Ovary (tissue), 9 donors: ENCODE measurements around the gene SEZ6L2. TPM values are rescaled to one million over a fixed set of nuclear protein-coding genes. Genes with fewer than 3 reads are reported as not detected.
"Not testable (repeated sequence)": the region's sequence is repeated elsewhere in the genome, so short reads cannot be mapped to it uniquely, and the experiment has no call there.

Experiments
- DNase-seq, 5 donors: peaks; one replicate each; pipeline ENCODE4 v3.0.0-alpha.2; 2019 to 2020
- H3K27ac ChIP-seq, 2 donors: fragments of 200-600 bp; one replicate each; pipeline versions ENCODE4 v1.5.1 to v1.8.0; 2019 to 2022
- H3K27me3 ChIP-seq: fragments of 200-600 bp; one replicate; pipeline ENCODE4 v1.8.0; 2022
- H3K36me3 ChIP-seq: fragments of 200-600 bp; sonication (generic); one replicate; pipeline ENCODE4 v1.5.1; 2019
- H3K4me1 ChIP-seq: one replicate; pipeline ENCODE4 v1.8.1; 2013; ENCODE audit warnings: mild to moderate bottlenecking, moderate library complexity; ENCODE audit not compliant: insufficient read depth
- H3K4me3 ChIP-seq: fragments of 200-600 bp; sonication (generic); one replicate; pipeline ENCODE4 v1.5.1; 2017
- H3K9me3 ChIP-seq, 2 donors: fragments of 200-600 bp in 1 of 2; sonication (generic) in 1 of 2; one replicate each; pipeline versions ENCODE4 v1.5.1 to v1.8.1; 2013 to 2019; ENCODE audit warnings: mild to moderate bottlenecking in 1 of 2, moderate library complexity in 1 of 2
- EP300 ChIP-seq: sonication (generic); formaldehyde crosslinking; IDR thresholded peaks from one replicate; pipeline ENCODE4 v1.6.1; 2017; ENCODE audit warnings: antibody characterized with exemption
- POLR2A ChIP-seq: fragments of 450-650 bp; IDR thresholded peaks from one replicate; pipeline ENCODE4 v1.6.1; 2017; ENCODE audit warnings: antibody characterized with exemption, mild to moderate bottlenecking, moderate library complexity
- WGBS, 3 donors: extraction: QIAGEN DNeasy Blood & Tissue Kit in 1 of 3; methylation state at CpG; one replicate each; pipeline versions ENCODE4 v1.1.5 to v1.1.7; 2013 to 2017; 5-methylcytosine and 5-hydroxymethylcytosine counted together
- intact Hi-C, 4 donors: fragments of 100-400 bp; cut with DNase I; formaldehyde crosslinking; loops; one replicate each; pipeline versions ENCODE4 v1.11.0 to v1.15.1; 2022 to 2023
- polyA plus RNA-seq, 2 donors: library from polyadenylated mRNA; stranded (reverse); fragments of 200-250 nt in 1 of 2; fragments of 350-450 nt in 1 of 2; fragmentation: Illumina TruSeq in 1 of 2; extraction: RNeasy Lipid Tissue Mini Kit (QIAGEN cat#74804) in 1 of 2; gene quantifications; one replicate each; pipeline ENCODE4 v1.2.3, GENCODE V29; 2013 to 2014
- total RNA-seq, 7 donors: library from RNA; depleted of rRNA in 2 of 7; stranded (reverse); fragments of >200 nt in 2 of 7; fragmentation: NEBNext Ultra II Directional in 3 of 7; extraction: Animal tissue kit (Norgen Biotek cat#: 25700) in 3 of 7; gene quantifications; one replicate each; pipeline versions ENCODE4 v1.1.0 to v1.2.4, GENCODE V29; 2016 to 2023
- TF ChIP-seq, protein P1 (sequence below), 3 donors: fragments of 450-650 bp in 2 of 3; fragments of 200-600 bp in 1 of 3; IDR thresholded peaks; one replicate each; pipeline versions ENCODE4 v1.5.1 to v1.8.0; 2016 to 2022; ENCODE audit warnings: antibody characterized with exemption in 3 of 3, mild to moderate bottlenecking in 1 of 3
- donor health status: DM: no; HTN: no; CAD: no; lungs with moderate emphysema.
- donor health status: DM: no; HTN: no; CAD: no.
- donor health status: Bipolar disorder and iron deficiency.
- donor health status: DM: yes; HTN: yes; CAD: no.
- donor health status: DM: no; HTN: no; CAD: no.
- donor health status: DM: yes; HTN: yes; CAD: no.

Gene SEZ6L2
- total and polyA plus RNA-seq, 9 donors: 0.73 to 13.3 (median 3.1) TPM

DNA sequence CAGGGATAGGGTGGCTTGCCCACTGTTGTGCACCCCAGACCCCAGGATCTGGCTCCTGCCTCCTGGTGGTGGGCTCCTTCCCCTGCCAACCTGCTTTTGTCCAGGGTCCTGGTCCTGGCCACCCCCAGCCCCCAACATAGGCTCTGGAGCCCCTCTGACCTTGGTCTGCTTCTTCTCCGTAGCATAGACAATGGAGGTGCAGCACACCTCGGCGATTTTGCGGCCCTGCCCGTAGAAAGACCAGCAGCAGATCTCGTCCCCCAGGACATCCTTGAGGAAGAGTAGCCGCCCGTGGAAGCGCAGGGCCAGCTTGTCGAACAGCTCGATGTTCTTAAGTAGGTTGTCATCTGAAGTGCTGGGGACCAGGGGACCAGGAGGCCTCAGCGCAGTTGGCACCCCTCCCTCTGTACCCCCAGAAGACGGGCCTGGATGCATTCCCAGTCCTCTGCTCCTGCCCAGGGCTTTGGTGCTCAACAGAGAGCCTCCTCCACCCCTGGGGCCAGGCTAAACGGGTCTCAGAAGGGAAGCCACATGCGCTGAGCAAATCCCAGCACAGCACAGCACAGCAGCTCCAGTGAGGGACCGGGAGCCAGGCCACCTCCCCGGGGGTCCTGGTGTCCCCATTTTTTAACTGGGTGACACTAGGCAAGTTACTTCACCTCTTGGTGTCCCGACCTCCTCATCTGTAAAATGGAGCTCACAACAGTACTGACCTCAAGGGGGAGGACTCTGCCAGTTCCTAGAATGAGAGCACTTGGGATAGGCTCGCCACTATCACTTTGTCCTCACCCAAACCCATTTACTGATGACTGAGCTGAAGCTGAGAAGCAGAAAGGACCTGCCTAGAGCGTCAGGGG, 11.7 kb upstream of the SEZ6L2 start:
- TF ChIP-seq EP300: no peak
- no peak for TF ChIP-seq POLR2A
- TF ChIP-seq, protein P1, sequence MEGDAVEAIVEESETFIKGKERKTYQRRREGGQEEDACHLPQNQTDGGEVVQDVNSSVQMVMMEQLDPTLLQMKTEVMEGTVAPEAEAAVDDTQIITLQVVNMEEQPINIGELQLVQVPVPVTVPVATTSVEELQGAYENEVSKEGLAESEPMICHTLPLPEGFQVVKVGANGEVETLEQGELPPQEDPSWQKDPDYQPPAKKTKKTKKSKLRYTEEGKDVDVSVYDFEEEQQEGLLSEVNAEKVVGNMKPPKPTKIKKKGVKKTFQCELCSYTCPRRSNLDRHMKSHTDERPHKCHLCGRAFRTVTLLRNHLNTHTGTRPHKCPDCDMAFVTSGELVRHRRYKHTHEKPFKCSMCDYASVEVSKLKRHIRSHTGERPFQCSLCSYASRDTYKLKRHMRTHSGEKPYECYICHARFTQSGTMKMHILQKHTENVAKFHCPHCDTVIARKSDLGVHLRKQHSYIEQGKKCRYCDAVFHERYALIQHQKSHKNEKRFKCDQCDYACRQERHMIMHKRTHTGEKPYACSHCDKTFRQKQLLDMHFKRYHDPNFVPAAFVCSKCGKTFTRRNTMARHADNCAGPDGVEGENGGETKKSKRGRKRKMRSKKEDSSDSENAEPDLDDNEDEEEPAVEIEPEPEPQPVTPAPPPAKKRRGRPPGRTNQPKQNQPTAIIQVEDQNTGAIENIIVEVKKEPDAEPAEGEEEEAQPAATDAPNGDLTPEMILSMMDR (IDR thresholded peaks at IDR 0.05): no peak
- no peaks in the 10 kb centered on the region for H3K27me3 ChIP-seq
- H3K27ac ChIP-seq: no peak overlapping the region
- no peaks in the 10 kb centered on the region for H3K36me3 ChIP-seq
- DNase-seq: no peak
- H3K4me1 ChIP-seq: no peaks in the 10 kb centered on the region
- intact Hi-C loops: loop anchor here in 1 of 4 donors (5.0 kb wide), 1 partner anchor 39 kb away; no protein-coding TSS in a partner anchor
- H3K9me3 ChIP-seq: no peaks in the 10 kb centered on the region
- 83 to 84% (median 84%) methylated on average over 20 of the region's 20 CpGs for WGBS, 3 donors
- no peak overlapping the region for H3K4me3 ChIP-seq

DNA sequence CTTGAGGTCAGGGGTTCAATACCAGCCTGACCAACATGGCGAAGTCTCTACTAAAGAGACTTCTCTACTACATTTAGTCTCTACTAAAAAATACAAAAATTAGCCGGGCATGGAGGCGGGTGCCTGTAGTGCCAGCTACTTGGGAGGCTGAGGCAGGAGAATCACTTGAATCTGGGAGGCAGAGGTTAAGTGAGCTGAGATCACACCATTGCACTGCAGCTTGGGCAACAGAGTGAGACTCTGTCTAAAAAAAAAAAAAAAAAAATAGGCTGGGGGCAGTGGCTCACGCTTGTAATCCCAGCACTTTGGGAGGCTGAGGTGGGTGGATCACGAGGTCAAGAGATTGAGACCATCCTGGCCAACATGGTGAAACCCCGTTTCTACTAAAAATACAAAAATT, 10.5 kb upstream of the SEZ6L2 start:
- intact Hi-C loops: loop anchor here in 1 of 4 donors (5.0 kb wide), 1 partner anchor 38 kb away; no protein-coding TSS in a partner anchor
- H3K27me3 ChIP-seq, H3K4me3 ChIP-seq, DNase-seq, H3K36me3 ChIP-seq, H3K27ac ChIP-seq, H3K4me1 ChIP-seq, H3K9me3 ChIP-seq: not testable (repeated sequence)
- 76 to 83% (median 78%) methylated on average over 6 of the region's 6 CpGs for WGBS, 3 donors

DNA sequence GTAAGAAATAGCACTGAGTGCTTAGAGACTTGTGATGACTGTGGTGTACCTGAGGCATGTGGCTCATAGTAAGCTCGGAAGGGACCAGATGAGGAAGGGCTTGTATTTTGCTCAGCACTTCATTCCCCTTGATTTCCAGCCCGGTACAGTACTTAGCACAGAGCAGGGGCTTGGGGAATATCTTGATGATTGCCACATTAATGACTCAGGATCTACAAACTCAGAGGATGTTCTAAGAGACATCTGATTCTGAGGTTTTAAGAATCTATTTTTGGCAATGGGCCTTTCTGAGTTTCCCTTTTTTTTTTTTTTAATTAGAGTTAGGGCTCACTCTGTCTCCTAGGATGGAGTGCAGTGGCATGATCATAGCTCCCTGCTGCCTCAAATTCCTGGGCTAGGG, 10.0 kb upstream of the SEZ6L2 start:
- Histone ChIP-seq H3K27me3 (no peaks in the 10 kb centered on the region), H3K4me3 (no peak overlapping the region), H3K4me1 (no peaks in the 10 kb centered on the region), H3K27ac (no peak overlapping the region), H3K36me3 (no peaks in the 10 kb centered on the region), H3K9me3 (no peaks in the 10 kb centered on the region)
- TF ChIP-seq EP300 (no peak), POLR2A (no peak)
- TF ChIP-seq, protein P1 (IDR thresholded peaks at IDR 0.05): no peak
- no peak for DNase-seq
- 78 to 83% (median 79%) methylated on average over 2 of the region's 2 CpGs for WGBS, 3 donors
- intact Hi-C loops: no loop called here

DNA sequence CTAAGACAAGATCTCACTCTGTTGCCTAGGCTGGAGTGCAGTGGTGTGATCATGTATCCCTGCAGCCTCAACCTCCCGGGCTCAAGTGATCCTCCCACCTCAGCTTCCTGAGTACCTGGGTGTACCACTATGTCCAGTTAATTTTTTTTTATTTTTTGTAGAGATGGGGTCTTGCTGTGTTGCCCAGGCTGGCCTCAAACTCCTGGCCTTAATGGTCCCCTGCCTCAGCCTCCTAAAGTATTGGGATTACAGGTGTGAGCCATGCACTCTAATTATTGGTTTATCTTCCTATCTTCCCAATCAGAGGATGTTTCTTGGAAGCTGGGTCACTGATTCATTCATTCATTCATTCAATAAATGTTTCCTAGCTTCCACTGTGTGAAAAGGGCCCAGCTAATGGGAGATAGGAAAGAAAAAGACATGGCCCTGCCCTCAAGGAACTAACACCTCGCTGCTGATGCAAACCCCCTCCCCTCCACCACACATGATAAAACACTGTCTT, 9.4 kb upstream of the SEZ6L2 start:
- 82 to 90% (median 83%) methylated on average over 2 of the region's 2 CpGs for WGBS, 3 donors
- intact Hi-C loops: no loop called here

More for the DNA sequence above, 9.4 kb upstream of the SEZ6L2 start:
- Histone ChIP-seq H3K36me3 (no peaks in the 10 kb centered on the region), H3K4me1 (no peaks in the 10 kb centered on the region), H3K27me3 (no peaks in the 10 kb centered on the region), H3K4me3 (no peak overlapping the region), H3K9me3 (no peaks in the 10 kb centered on the region), H3K27ac (no peak overlapping the region)
- no peak for DNase-seq
- TF ChIP-seq POLR2A: no peak
- no peak for TF ChIP-seq EP300
- TF ChIP-seq, protein P1 (IDR thresholded peaks at IDR 0.05): no peak
